WERI-Rb-1 (cell line): Measurements from ENCODE around the gene AHRR.

Experiments
- DNase-seq: peaks from one replicate; pipeline ENCODE4 v3.0.0-alpha.2; 2020
- H3K27ac ChIP-seq: fragments of 250-450 bp; sonication (Bioruptor Pico); 2 replicates; pipeline ENCODE4 v1.5.1; 2020; ENCODE audit warnings: mild to moderate bottlenecking, moderate library complexity
- H3K27me3 ChIP-seq: fragments of 250-450 bp; sonication (Bioruptor Pico); 2 replicates; pipeline ENCODE4 v1.5.1; 2021; ENCODE audit warnings: mild to moderate bottlenecking, low read depth, moderate library complexity; ENCODE audit not compliant: insufficient read depth, severe bottlenecking
- H3K36me3 ChIP-seq: fragments of 250-450 bp; sonication (Bioruptor Pico); 2 replicates; pipeline ENCODE4 v1.5.1; 2020; ENCODE audit warnings: mild to moderate bottlenecking, moderate library complexity
- H3K4me3 ChIP-seq: 2 replicates; pipeline ENCODE4 v1.5.1; 2011; ENCODE audit warnings: low read depth, mild to moderate bottlenecking, control low read depth, low read length
- H3K9me3 ChIP-seq: fragments of 250-450 bp; sonication (Bioruptor Pico); 2 replicates; pipeline ENCODE4 v1.5.1; 2021; ENCODE audit warnings: mild to moderate bottlenecking, moderate library complexity; ENCODE audit not compliant: severe bottlenecking
- TF ChIP-seq, protein P1 (sequence below): IDR thresholded peaks from 2 replicates; pipeline ENCODE4 v1.5.1; 2011; ENCODE audit warnings: low read depth, mild to moderate bottlenecking, control low read depth, inconsistent platforms, low read length

AHRR gene

DNA sequence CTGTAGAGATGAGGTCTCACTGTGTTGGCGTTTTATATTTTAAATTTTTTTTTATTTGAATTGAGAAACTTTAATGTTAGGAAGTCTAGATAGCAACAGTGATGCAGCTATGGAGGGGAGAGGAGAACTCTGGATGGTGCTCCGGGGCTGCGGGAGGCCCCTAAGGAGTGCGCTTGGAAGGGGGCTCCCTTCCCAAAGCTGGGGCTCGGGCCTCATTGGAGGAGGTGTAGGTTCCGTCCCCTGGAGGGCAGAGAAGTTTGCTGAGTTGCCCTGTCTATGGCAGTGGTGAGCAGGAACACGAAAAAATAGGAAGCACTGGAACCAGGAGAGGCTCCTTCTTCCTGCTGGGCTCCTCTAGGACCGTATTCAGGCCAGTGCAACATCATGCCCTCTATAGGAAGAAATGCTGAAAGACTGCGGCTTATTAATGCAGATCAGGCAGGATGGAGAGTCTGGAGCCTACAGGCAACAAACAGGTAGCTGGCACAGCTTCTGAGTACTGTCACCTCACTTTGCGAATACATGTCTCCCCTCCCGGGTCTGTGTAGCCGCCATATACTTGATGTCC, 16.1 kb downstream of the AHRR start:
- no peaks in the 10 kb centered on the region for H3K27me3 ChIP-seq
- no peak overlapping the region for H3K27ac ChIP-seq
- H3K4me3 ChIP-seq, result no peak overlapping the region
- DNase-seq, result peak; percentile 48
- TF ChIP-seq, protein P1, sequence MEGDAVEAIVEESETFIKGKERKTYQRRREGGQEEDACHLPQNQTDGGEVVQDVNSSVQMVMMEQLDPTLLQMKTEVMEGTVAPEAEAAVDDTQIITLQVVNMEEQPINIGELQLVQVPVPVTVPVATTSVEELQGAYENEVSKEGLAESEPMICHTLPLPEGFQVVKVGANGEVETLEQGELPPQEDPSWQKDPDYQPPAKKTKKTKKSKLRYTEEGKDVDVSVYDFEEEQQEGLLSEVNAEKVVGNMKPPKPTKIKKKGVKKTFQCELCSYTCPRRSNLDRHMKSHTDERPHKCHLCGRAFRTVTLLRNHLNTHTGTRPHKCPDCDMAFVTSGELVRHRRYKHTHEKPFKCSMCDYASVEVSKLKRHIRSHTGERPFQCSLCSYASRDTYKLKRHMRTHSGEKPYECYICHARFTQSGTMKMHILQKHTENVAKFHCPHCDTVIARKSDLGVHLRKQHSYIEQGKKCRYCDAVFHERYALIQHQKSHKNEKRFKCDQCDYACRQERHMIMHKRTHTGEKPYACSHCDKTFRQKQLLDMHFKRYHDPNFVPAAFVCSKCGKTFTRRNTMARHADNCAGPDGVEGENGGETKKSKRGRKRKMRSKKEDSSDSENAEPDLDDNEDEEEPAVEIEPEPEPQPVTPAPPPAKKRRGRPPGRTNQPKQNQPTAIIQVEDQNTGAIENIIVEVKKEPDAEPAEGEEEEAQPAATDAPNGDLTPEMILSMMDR, result peak; percentile 73
- H3K9me3 ChIP-seq, result no peaks in the 10 kb centered on the region
- H3K36me3 ChIP-seq, result no peaks in the 10 kb centered on the region

DNA sequence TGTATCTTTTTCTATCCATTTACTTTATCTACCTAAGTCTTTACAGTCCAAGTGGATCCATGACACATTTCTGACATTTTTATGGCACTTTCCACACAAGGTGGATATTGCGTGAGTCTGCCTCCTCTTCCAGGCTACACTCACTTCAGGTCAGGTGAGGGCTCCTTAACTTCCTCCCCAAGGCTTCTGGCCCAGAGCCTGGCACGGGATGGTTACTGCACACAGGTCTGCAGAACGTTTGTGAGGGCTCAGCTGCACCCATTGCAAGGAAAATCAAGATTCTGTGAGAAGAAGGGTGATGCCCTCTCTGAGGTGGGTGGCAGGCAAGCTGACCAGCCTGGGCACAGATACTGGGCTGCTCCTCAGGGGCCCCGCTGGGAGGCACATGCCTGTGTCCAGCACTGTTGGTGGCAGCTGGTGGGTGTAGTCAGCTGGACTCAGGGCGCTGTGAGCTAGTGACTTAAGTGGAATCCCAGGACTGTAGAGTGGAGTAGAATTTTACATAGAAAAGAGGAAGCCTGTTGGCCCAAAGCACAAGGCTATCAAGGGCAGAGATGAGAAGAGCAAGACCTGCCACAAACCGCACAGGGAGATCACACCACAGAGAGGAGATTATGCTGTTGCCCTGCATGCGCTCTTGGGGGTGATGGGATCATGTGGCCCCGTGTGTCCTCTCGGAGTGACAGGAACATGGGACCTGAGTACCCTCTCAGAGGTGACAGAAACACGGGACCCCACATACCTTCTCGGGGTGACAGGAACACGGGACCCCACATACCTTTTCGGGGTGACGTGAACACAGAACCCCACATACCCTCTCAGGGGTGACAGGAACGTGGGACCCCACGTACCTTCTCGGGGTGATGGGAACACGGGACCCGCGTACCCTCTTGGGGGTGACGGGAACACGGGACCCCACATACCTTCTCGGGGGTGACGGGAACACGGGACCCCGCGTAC, 21.3 kb downstream of the AHRR start:
- no peak for DNase-seq
- H3K36me3 ChIP-seq, result no peaks in the 10 kb centered on the region
- H3K27ac ChIP-seq, result no peak overlapping the region
- H3K9me3 ChIP-seq, result no peaks in the 10 kb centered on the region
- TF ChIP-seq, protein P1, result no peak
- H3K4me3 ChIP-seq, result no peak overlapping the region
- no peaks in the 10 kb centered on the region for H3K27me3 ChIP-seq

DNA sequence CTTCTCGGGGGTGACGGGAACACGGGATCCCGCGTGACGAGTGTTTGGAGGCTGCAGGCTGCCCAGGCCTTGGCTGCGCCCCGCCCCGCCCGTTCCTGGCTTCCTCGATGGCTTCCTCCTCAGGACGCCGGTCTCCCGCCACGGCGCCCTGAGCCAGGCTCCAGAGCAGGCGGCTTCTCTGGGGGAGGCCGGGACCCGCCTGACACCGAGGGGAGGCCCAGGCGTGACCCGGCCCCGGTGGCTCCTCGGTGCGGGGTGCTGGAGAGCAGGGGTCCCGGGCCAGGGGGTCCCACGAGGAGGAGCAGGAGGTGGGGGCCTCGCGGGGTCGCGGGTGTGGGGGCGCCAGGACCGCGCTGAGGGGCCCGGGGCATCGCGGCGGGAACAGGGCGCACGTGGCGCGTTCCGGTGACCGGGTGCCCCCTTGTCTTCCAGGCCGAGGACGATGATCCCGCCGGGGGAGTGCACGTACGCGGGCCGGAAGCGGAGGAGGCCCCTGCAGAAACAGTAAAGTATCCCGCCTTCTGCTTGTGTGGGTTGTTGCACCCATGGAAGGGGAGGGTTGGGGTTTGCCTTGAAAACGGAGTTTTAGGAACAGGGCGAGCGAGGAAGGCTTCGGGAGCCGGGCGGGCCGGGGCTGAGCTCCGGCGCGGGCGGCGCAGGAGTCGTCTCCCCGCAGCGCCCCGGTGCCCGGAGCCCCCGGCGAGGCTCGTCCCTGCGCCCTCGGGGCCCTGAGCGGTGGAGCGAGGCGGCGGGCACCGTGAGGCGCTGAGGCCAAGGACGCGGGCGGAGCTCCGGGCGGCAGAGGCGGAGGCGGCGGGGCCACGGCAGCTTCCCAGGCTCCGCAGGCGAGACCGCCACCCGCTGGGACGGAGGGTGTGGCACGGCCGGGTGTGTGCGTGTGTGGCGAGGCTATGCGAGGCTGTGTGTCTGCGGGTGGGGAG, 22.2 kb downstream of the AHRR start:
- TF ChIP-seq, protein P1, result no peak
- Histone ChIP-seq H3K4me3 (no peak overlapping the region), H3K36me3 (no peaks in the 10 kb centered on the region), H3K27ac (no peak overlapping the region), H3K9me3 (no peaks in the 10 kb centered on the region), H3K27me3 (no peaks in the 10 kb centered on the region)
- no peak for DNase-seq

DNA sequence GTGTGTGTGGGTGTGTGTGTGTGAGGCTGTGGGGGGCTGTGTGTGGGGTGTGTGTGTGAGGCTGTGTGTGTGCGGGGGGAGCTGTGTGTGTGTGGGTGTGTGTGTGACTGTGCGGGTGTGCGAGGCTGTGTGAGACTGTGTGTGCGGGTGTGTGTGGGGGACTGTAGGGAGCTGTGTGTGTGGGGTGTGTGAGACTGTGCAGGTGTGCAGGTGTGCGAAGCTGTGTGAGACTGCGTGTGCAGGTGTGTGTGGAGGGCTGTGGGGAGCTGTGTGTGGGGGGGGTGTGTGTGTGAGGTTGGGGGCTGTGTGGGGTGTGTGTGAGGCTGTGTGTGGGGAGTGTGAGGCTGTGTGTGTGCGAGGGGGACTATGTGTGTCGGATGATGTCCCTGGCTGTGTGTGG, 23.2 kb downstream of the AHRR start:
- H3K36me3 ChIP-seq, result no peaks in the 10 kb centered on the region
- H3K27me3 ChIP-seq, result peaks cover 2% of the 10 kb centered on the region
- TF ChIP-seq, protein P1, result no peak
- DNase-seq, result no peak
- H3K9me3 ChIP-seq, result no peaks in the 10 kb centered on the region
- no peak overlapping the region for H3K4me3 ChIP-seq
- no peak overlapping the region for H3K27ac ChIP-seq

DNA sequence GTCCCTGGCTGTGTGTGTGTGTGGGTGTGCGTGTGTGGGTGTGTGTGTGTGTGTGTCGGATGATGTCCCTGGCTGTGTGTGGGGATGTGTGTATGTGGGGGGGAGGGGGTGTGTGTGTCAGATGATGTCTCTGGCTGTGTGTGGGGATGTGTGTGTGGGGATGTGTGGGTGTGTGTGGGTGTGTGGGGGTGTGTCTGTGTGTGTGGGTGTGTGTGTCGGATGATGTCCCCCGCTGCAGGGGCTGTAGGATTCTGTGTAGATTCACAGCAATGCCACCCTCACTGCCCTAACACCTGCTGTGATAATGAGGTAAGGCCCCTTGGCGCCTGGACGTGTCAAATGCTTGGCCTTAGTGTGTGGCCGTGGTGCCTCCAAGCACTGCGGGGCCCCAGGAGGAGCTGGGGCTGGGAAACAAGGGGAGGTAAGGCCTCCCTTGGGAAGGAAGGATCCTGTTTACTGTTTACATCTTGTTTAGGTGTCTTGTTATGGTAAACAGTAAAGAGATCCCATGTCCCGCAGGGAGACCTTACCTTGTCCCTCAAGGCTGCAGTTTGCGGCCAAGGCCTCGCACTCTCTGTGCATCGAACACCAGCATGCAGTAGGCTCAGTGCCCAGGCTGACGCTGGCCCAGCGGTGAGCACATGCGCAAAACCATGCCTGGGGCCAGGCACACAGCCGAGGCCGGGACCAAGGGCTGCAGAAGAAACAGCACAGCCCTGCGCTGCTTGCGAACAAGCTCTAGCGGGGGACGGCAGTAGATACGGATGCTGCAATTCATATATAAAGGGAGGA, 24.1 kb downstream of the AHRR start:
- no peak for DNase-seq
- Histone ChIP-seq H3K4me3 (no peak overlapping the region), H3K27ac (no peak overlapping the region), H3K36me3 (no peaks in the 10 kb centered on the region), H3K27me3 (peaks cover 5% of the 10 kb centered on the region), H3K9me3 (no peaks in the 10 kb centered on the region)
- TF ChIP-seq, protein P1, result no peak
